Measurements from ENCODE around the gene KCNA5.

KCNA5 gene

DNA sequence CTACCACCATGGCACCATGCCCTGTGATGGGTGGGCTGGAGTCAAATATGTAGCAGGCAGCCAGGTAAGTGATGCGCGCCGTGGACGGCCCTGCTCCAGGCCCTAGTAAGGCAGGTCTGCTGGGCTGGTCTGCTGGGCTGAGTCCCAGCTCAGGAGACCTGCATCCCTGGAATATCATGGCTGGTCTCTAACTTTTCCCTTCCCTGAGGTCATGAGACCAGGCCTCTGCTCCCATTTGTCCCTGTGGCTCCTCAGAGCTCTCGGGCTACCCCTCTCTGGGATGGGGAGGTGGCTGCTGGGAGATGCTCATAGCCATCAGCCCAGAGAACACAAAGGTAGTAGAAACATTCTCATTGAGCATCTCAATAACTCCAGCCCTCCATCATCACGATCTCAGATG lies 19.8 kb upstream of the KCNA5 start:
- DNase-seq (ENCODE audit: low spot score) = no peak
- in situ Hi-C loops (cut with MboI; ENCODE audit: low pct_unique_long_range_greater_than_20kb, low sequenced_read_pairs, unreplicated experiment) = loop anchor here (5.0 kb wide), 1 partner anchor 63 kb away; no protein-coding TSS in a partner anchor
- TF ChIP-seq, protein P1, sequence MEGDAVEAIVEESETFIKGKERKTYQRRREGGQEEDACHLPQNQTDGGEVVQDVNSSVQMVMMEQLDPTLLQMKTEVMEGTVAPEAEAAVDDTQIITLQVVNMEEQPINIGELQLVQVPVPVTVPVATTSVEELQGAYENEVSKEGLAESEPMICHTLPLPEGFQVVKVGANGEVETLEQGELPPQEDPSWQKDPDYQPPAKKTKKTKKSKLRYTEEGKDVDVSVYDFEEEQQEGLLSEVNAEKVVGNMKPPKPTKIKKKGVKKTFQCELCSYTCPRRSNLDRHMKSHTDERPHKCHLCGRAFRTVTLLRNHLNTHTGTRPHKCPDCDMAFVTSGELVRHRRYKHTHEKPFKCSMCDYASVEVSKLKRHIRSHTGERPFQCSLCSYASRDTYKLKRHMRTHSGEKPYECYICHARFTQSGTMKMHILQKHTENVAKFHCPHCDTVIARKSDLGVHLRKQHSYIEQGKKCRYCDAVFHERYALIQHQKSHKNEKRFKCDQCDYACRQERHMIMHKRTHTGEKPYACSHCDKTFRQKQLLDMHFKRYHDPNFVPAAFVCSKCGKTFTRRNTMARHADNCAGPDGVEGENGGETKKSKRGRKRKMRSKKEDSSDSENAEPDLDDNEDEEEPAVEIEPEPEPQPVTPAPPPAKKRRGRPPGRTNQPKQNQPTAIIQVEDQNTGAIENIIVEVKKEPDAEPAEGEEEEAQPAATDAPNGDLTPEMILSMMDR (IDR thresholded peaks at IDR 0.05; ENCODE audit: extremely low read depth, insufficient read depth, missing control alignments) = no peak

DNA sequence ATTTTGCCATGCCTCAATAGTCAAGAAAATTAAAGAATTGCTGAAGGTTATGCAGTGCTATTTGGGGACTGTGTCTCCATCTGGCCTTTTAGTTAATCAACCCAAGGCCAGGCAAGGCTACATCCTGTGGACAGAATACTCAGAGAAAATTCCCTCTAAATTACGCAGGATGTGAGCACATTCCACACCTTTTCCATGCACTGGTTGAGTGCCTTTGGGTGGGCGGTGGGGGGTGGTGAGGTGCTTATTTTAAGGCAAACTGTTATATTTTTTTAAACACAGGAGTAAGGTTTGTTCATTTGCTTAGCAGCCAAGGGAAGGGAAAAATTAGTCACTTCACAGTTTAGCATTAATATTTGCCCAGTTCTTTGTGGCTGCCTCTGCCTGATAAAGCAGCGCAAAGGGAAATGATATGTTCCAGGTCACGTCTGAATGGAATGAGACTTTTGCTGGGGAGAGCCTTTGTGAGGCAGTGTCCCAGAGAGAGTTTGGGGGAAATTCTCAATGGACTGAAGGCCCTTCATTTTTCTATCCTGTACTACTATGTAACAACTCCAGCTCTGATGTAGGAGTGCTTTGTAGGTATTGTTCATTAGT lies 17.2 kb upstream of the KCNA5 start:
- in situ Hi-C loops (cut with MboI; ENCODE audit: low pct_unique_long_range_greater_than_20kb, low sequenced_read_pairs, unreplicated experiment) = no loop called here
- no peak for DNase-seq (ENCODE audit: low spot score)
- TF ChIP-seq, protein P1 (IDR thresholded peaks at IDR 0.05; ENCODE audit: extremely low read depth, insufficient read depth, missing control alignments) = no peak

GRCh38 chr12:5027046-5027821 lies 16.4 kb upstream of the KCNA5 start:
- no peak for DNase-seq (ENCODE audit: low spot score)
- TF ChIP-seq, protein P1 (IDR thresholded peaks at IDR 0.05; ENCODE audit: extremely low read depth, insufficient read depth, missing control alignments) = no peak
- in situ Hi-C loops (cut with MboI; ENCODE audit: low pct_unique_long_range_greater_than_20kb, low sequenced_read_pairs, unreplicated experiment) = no loop called here

DNA sequence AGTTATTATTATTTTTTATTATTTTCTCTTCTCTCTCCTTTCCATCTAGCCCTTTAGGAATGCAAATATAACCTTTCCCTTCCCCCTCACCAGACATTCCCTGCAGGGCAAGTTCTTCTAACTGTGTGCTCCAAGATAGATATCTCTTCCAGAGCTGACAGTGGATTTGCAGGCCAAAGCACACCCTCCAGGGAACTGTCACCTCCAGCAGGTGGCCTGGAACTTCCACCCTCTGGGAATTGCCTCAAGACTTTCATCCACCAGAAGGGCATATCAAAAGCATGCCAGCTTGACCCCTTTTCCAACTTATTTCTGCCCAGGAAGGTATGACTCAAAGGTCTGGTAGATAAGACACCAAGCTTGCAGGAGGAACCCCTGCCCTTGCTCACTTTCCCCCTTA lies 13.6 kb upstream of the KCNA5 start:
- no peak for DNase-seq (ENCODE audit: low spot score)
- TF ChIP-seq, protein P1 (IDR thresholded peaks at IDR 0.05; ENCODE audit: extremely low read depth, insufficient read depth, missing control alignments) = no peak
- in situ Hi-C loops (cut with MboI; ENCODE audit: low pct_unique_long_range_greater_than_20kb, low sequenced_read_pairs, unreplicated experiment) = no loop called here

DNA sequence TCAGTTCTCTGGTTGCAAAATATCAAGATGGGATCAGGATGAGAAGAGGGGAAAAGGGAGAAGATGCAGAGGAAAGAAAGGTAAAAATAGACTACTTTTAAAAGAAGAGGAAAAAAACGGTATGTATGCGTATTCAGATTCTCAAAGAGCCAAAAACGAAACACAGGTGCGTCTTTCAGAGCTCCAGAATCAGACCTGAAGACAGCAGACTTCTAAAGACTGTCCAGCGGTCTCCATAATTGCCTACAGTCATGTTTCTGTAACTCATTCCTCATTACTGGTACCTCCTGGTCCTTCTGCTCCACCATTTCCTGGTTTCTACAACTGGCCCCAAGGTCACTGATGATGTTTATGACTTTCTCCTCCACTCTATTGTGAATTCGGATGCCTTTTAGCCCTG lies 12.4 kb upstream of the KCNA5 start:
- in situ Hi-C loops (cut with MboI; ENCODE audit: low pct_unique_long_range_greater_than_20kb, low sequenced_read_pairs, unreplicated experiment) = no loop called here
- no peak for DNase-seq (ENCODE audit: low spot score)
- TF ChIP-seq, protein P1 (IDR thresholded peaks at IDR 0.05; ENCODE audit: extremely low read depth, insufficient read depth, missing control alignments) = no peak

GRCh38 chr12:5031958-5032357 lies 11.7 kb upstream of the KCNA5 start:
- TF ChIP-seq, protein P1 (IDR thresholded peaks at IDR 0.05; ENCODE audit: extremely low read depth, insufficient read depth, missing control alignments) = no peak
- no peak for DNase-seq (ENCODE audit: low spot score)
- in situ Hi-C loops (cut with MboI; ENCODE audit: low pct_unique_long_range_greater_than_20kb, low sequenced_read_pairs, unreplicated experiment) = no loop called here
